Stimulated activated CD4-positive, alpha-beta T cell treated with anti-CD3 and anti-CD28 coated beads, Interleukin-4, amount 100 ng/mL, for 48 hours (primary cell): ENCODE measurements around the gene POLR1C.
"Not testable (repeated sequence)": the region's sequence is repeated elsewhere in the genome, so short reads cannot be mapped to it uniquely, and the experiment has no call there.

Source experiments
- DNase-seq, 2 donors: peaks; one replicate each; pipeline ENCODE4 v3.0.0-alpha.2; 2020; ENCODE audit warnings: low read depth in 2 of 2

The POLR1C gene

GRCh38 chr6:43509984-43510826 is 6.7 kb upstream of the POLR1C start, which contains the start of gene LRRC73:
LRRC73 (minus strand) TSS chr6:43510346; CDS start chr6:43509785, 561 bp downstream.
- peak; percentile 66 to 77 for DNase-seq

GRCh38 chr6:43510827-43511163 is 6.1 kb upstream of the POLR1C start:
- DNase-seq, result no peak

GRCh38 chr6:43511824-43512415 is 5.0 kb upstream of the POLR1C start:
- no peak for DNase-seq

- DNase-seq, result no peak
These were observed 1.1 kb upstream of the POLR1C start for GRCh38 chr6:43515808-43516207.

GRCh38 chr6:43516367-43516696 is 557 bp upstream of the POLR1C start:
- DNase-seq, result no peak

GRCh38 chr6:43517505-43518357 is 842 bp downstream of the POLR1C start:
- no peak for DNase-seq

- DNase-seq, result no peak
These were observed 3.2 kb downstream of the POLR1C start for GRCh38 chr6:43520097-43520496.

- DNase-seq, result no peak
These were observed 4.9 kb downstream of the POLR1C start for GRCh38 chr6:43521836-43522235.

- no peak for DNase-seq
These were observed 5.8 kb downstream of the POLR1C start for GRCh38 chr6:43522547-43523261.

- no peak for DNase-seq
These were observed 6.4 kb downstream of the POLR1C start for GRCh38 chr6:43523284-43523683.

GRCh38 chr6:43524483-43524961 is 7.6 kb downstream of the POLR1C start:
- no peak for DNase-seq

GRCh38 chr6:43532201-43532600 is 15.3 kb downstream of the POLR1C start:
- DNase-seq, result no peak

GRCh38 chr6:43538986-43539385 is 22.1 kb downstream of the POLR1C start:
- DNase-seq, result not testable (repeated sequence)

- not testable (repeated sequence) for DNase-seq
These were observed 22.5 kb downstream of the POLR1C start for GRCh38 chr6:43539409-43539808.

GRCh38 chr6:43540507-43540906 is 23.6 kb downstream of the POLR1C start:
- no peak for DNase-seq

GRCh38 chr6:43541774-43542471 is 25.0 kb downstream of the POLR1C start:
- DNase-seq, result no peak

GRCh38 chr6:43544461-43544860 is 27.6 kb downstream of the POLR1C start:
- no peak for DNase-seq

GRCh38 chr6:43547222-43547621 is 30.3 kb downstream of the POLR1C start:
- no peak for DNase-seq

- DNase-seq, result not testable (repeated sequence)
These were observed 40.7 kb downstream of the POLR1C start for GRCh38 chr6:43557620-43558019.

- no peak for DNase-seq
These were observed 42.4 kb downstream of the POLR1C start for GRCh38 chr6:43559328-43559727.

- no peak for DNase-seq
These were observed 54.1 kb downstream of the POLR1C start for GRCh38 chr6:43570876-43571441.
